Stimulated activated CD8-positive, alpha-beta memory T cell treated with anti-CD3 and anti-CD28 coated beads, Interleukin-15, amount 100 ng/mL, for 48 hours (primary cell): Measurements from ENCODE around the gene KLHL21.

Experiments
- DNase-seq, 2 donors: peaks; one replicate each; pipeline ENCODE4 v3.0.0-alpha.2; 2020; ENCODE audit warnings: low read depth in 2 of 2

Gene KLHL21

DNA sequence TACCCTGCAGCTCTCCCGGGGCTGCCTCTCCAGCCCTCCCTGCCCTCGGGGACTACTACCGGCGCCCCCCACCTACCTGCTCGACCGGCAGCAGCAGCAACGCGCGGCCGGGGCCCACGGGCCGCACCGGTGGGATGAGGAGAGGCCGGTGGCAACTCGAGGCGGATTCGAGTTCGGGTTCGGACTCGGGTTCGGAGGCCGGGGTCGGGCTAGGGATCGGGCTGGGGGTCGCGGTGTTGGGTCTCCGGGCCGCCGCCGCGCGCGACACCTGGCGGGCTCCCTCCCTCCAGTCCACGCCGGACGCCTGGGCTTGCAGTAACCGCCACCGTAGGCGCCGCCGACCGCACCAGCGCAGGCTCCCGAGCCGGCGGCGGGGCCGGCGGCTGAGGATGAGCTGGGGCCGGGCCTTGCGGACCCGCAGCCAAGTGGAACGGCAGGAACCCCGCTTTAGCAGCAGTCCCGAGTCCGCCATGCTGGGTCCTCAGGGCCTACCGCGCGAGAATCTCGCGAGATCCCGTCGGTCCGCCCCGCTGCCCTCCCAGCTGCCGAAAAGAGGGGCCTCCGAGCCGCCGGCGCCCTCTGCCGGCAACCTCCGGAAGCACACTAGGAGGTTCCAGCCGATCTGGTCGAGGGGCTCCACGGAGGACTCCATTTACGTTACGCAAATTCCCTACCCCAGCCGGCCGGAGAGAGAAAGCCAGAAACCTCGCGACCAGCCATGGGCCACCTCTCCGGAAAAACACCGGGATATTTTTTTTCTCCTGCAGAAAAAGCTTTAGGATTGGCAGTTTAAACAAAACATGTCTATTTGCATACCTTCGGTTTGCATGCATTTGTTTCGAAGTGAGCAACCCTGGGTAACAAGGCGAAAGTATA lies 48.4 kb downstream of the KLHL21 start, which contains the start of gene NOL9:
TSS of gene NOL9 (minus strand) at position 483 of the 876 bp plus-strand sequence. CDS start at position 472, 11 bp downstream.
- DNase-seq: peak; percentile 90 to 92

- no peak for DNase-seq
Measured at GRCh38 chr1:6547301-6547700, 55.4 kb downstream of the KLHL21 start.

- DNase-seq: no peak
Measured at GRCh38 chr1:6546326-6546725, 56.3 kb downstream of the KLHL21 start.

- DNase-seq: no peak
Measured at GRCh38 chr1:6545276-6546112, 57.2 kb downstream of the KLHL21 start.

- DNase-seq: no peak
Measured at GRCh38 chr1:6544831-6545230, 57.8 kb downstream of the KLHL21 start.
